Astrocyte (in vitro differentiated cells and primary cell): Measurements from ENCODE around the gene HMGCR.

Experiments used
- CTCF ChIP-seq: IDR thresholded peaks from 2 replicates; pipeline ENCODE4 v1.5.1; 2011; ENCODE audit warnings: low read depth, mild to moderate bottlenecking, inconsistent platforms, low read length, moderate library complexity; ENCODE audit not compliant: insufficient read depth
- EZH2 ChIP-seq: IDR thresholded peaks from 2 replicates; pipeline ENCODE4 v1.6.1; 2012; ENCODE audit warnings: mild to moderate bottlenecking, low read length, inconsistent platforms; ENCODE audit not compliant: insufficient read depth

- TF ChIP-seq CTCF = no peak
- no peak for TF ChIP-seq EZH2
Measured at GRCh38 chr5:75338408-75338807, 1.4 kb downstream of the HMGCR start.
